Right cardiac atrium (tissue), 5 donors: ENCODE data around the gene BTK. TPM values are rescaled to one million over a fixed set of nuclear protein-coding genes. Genes with fewer than 3 reads are reported as not detected.
A peak's percentile ranks its signal among the peaks of the same experiment; 100 is the strongest.

ENCODE experiments used
- ATAC-seq, 2 donors: fragments of 200-7000 bp; cut with Tn5 transposase; one replicate each; pipeline versions ENCODE4 v1.8.0 to v1.9.1; 2020; ENCODE audit warnings: moderate library complexity in 2 of 2, mild to moderate bottlenecking in 1 of 2
- DNase-seq, 3 donors: peaks; one replicate each; pipeline ENCODE4 v3.0.0-alpha.2; 2020
- H3K27ac ChIP-seq: one replicate; pipeline ENCODE4 v1.5.1; 2013; ENCODE audit warnings: mild to moderate bottlenecking, low read length, control low read depth, moderate library complexity
- H3K27me3 ChIP-seq: one replicate; pipeline ENCODE4 v1.6.1; 2013; ENCODE audit not compliant: control insufficient read depth, insufficient read depth
- H3K4me1 ChIP-seq: one replicate; pipeline ENCODE4 v1.6.1; 2013; ENCODE audit warnings: low read length; ENCODE audit not compliant: control insufficient read depth, insufficient read depth
- H3K4me3 ChIP-seq: one replicate; pipeline ENCODE4 v1.5.1; 2013; ENCODE audit warnings: low read length, control low read depth
- H3K9me3 ChIP-seq: one replicate; pipeline ENCODE4 v1.6.1; 2013; ENCODE audit warnings: low read length; ENCODE audit not compliant: control insufficient read depth
- WGBS: extraction: QIAGEN DNeasy Blood & Tissue Kit; methylation state at CpG from one replicate; pipeline ENCODE4 v1.1.7; 2013; 5-methylcytosine and 5-hydroxymethylcytosine counted together
- intact Hi-C, 4 donors: fragments of 100-400 bp; cut with DNase I; formaldehyde crosslinking; loops; one replicate each; pipeline versions ENCODE4 v1.11.0 to v1.14.0; 2022 to 2023
- polyA plus RNA-seq: library from polyadenylated mRNA; stranded (reverse); fragments of 200-250 nt; gene quantifications from one replicate; pipeline ENCODE4 v1.2.3, GENCODE V29; 2013
- total RNA-seq, 4 donors: library from RNA; stranded (reverse); fragmentation: NEBNext Ultra II Directional; extraction: Animal tissue kit (Norgen Biotek cat#: 25700); gene quantifications; one replicate each; pipeline ENCODE4 v1.2.1, GENCODE V29; 2021
- donor health status: healthy with polysubstance abuse.
- donor health status: DM: no; HTN: yes; CAD: no.
- donor health status: DM: no; HTN: no; CAD: no.
- donor health status: DM: no; HTN: yes; CAD: no; lungs with severe emphysema.
- donor health status: DM: yes; HTN: yes; CAD: no.

The BTK gene
- total and polyA plus RNA-seq, 5 donors = 0.88 to 3.6 (median 3.0) TPM

DNA sequence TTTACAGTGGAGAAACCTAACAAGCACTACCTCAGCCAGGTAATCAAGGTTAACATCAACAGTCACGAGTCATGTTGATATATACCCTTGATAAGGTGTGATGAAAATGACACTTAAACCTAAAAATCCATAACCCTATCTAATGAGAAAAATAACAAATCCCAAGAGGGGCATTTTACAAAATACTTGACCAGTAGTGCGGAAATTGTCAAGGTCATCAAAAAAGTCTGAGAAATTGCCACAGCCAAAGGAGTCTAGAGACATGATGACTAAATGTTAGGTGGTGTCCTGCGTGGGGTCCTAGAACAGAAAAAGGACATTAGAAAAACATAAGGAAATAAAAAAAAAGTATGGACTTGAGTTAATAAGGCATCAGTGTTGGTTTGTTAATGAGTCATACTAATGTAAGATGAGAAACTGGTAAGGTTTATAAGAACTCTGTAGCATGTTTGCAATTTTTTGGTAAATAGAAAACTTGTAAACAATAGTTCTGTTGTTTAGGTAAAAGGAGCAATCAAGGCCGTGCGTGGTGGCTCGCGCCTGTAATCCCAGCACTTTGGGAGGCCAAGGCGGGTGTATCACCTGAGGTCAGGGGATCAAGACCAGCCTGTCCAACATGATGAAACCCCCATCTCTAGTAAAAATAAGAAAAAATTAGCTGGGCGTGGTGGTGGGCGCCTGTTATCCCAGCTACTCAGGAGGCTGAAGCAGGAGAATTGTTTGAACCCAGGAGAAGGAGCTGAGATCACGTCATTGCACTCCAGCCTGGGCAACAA lies 7.7 kb upstream of the BTK start:
- ATAC-seq (no peak), DNase-seq (no peak)
- no peaks in the 10 kb centered on the region for H3K9me3 ChIP-seq
- H3K4me3 ChIP-seq = no peak overlapping the region
- 88% methylated on average over 11 of the region's 11 CpGs for WGBS
- no peaks in the 10 kb centered on the region for H3K4me1 ChIP-seq
- intact Hi-C loops = no loop called here
- no peaks in the 10 kb centered on the region for H3K27me3 ChIP-seq
- H3K27ac ChIP-seq = no peak overlapping the region

DNA sequence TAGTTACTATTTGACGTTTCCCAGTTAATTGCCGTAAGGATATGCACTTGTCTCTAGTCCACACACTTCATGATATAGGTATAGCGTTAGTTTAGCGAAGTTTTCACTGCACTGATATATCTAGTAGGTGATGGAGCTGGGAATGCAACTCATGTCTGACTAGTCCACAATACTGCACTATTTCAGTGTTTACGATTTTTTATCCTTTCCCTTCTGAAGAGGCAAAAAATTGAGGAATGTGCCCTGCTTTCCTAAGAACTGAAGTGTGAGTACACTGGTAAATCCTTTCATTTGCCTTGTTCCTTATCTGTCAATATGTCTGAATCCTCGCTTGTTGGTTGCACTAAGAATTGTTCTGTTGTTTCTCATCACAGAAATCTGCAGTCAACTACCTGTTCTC lies 5.8 kb upstream of the BTK start:
- DNase-seq = no peak
- Histone ChIP-seq H3K4me1 (no peaks in the 10 kb centered on the region), H3K27ac (no peak overlapping the region), H3K9me3 (no peaks in the 10 kb centered on the region), H3K4me3 (no peak overlapping the region), H3K27me3 (no peaks in the 10 kb centered on the region)
- intact Hi-C loops = no loop called here
- ATAC-seq = no peak
- WGBS = 44% methylated on average over 6 of the region's 6 CpGs

DNA sequence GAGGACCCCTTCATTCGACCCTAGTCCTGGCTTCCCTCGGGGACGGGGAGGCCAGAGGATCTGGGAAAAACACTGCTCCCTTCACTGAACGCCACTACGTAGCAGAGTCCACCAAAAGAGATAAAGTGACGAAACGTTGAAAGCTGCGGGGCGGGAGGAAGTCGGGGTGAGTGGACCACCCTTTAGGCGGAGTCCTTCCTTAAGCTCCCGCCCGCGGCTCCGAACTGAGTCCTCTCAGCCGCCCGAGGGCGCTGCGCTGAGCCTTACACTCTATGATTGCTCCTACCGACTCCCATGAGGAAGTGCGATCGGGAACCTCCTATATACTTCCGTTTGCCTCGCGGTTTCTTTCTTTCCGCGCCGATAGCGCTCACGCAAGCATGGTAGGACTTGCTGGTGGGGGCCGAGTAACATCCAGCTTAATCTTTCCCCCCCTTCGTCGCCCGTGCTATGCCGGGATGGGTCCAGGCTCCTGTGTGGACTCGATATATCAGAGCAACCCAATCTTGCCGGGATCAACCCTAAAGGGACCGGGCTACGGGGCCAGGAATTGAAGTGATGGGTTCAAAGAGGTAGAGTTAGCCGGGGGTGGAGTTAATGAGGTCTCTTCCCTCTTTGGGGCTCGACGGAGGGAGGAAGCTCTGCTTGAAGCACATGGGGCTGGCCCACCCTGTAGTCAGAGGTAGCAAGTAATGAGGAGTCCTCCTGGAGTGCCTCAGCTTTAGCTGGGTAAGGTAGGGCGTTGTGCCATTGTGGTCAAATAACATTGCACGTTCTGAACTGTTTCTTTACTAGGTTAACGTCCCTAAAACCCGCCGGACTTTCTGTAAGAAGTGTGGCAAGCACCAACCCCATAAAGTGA lies 4.9 kb upstream of the BTK start, which contains the start of gene RPL36A:
RPL36A (plus strand) TSS at position 348 of the 862 bp plus-strand sequence; CDS start at position 381, 33 bp downstream.
- Histone ChIP-seq H3K4me1 (no peaks in the 10 kb centered on the region), H3K9me3 (no peaks in the 10 kb centered on the region), H3K27me3 (no peaks in the 10 kb centered on the region), H3K27ac (peak within 1 kb of the TSS; percentile 86), H3K4me3 (peak within 1 kb of the TSS; percentile 84)
- under 1% methylated on average over 47 of the region's 47 CpGs for WGBS
- intact Hi-C loops = no loop called here
- peak; percentile 99 for ATAC-seq
- DNase-seq = peak; percentile 87 to 94 (median 93)

DNA sequence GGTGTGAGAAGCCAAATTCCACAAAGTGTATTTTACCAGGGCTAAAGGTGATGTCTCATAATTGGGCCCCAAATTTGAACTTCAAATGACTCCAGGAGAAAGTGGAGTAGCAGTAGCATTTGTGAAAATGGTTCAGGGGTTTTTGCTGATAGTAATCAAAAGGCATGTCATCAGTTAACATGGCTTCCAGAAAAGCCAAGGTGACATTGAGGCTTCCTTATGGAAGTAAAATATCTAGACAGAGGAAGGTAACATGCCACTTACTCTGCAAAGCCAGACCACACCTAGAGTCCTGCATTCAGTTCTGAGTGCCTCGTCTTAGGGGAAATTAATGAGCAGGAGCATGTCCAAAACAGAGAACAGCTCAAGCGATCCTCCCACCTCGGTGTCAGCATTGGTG lies 2.6 kb upstream of the BTK start:
- no peaks in the 10 kb centered on the region for H3K4me1 ChIP-seq
- intact Hi-C loops = no loop called here
- H3K27me3 ChIP-seq = no peaks in the 10 kb centered on the region
- no peak for ATAC-seq
- no peaks in the 10 kb centered on the region for H3K9me3 ChIP-seq
- no peak overlapping the region for H3K27ac ChIP-seq
- WGBS = 90% methylated on average over 3 of the region's 3 CpGs
- H3K4me3 ChIP-seq = no peak overlapping the region
- no peak for DNase-seq

DNA sequence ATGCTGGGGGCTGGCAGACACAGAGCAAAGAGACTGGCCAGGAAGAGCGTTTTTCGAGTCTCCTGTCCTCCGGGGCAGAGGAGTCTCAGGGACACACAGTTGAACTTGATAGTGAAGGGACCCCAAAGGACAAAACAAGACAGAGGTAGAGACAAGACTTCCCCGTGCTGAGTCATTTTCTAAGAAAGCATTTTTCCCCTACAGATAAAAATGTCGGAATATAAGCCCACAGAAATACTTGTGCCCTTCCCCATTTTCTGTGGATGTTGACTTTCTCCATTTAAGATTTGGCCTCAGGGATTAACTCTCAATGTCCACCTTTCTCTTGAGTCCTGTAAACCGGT lies 523 bp upstream of the BTK start:
- Histone ChIP-seq H3K9me3 (no peaks in the 10 kb centered on the region), H3K4me3 (no peak overlapping the region), H3K27ac (no peak overlapping the region), H3K4me1 (no peaks in the 10 kb centered on the region), H3K27me3 (no peaks in the 10 kb centered on the region)
- ATAC-seq (no peak), DNase-seq (no peak)
- intact Hi-C loops = no loop called here
- WGBS = 61% methylated on average over 6 of the region's 6 CpGs

DNA sequence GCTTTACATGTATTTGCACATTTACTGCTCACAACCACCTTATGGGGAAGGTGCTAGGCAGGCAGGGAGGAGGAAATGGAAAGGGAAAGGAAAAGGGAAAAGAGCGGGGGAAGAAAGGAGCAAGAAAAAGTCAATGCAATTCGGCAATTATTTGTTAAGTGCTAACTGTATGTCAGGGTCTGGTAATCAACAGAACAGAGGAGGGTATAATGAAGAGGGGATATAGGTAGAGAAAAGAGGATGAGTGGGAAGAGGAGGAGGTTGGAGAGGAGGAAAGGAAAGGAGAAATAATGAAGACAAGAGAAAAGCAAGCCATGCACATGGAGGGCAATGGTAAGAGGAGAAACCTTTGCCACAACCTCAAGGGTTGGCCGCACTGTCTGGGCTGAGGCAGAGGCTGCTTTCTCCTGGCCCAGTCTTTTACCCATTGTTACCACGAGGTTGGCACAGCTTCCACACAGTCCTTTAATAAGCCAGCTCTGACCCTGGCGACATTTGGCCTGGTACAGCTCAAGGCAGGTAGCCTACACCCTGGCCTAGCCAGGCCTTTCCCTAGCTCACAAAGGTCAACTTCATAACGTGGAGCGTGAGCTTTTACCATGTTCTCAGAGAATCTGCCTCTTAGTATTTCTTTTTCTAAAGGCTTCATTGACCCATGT lies 836 bp downstream of the BTK start:
- intact Hi-C loops = no loop called here
- DNase-seq = no peak
- no peak overlapping the region for H3K4me3 ChIP-seq
- WGBS = 72% methylated on average over 7 of the region's 7 CpGs
- no peak for ATAC-seq
- H3K4me1 ChIP-seq = no peaks in the 10 kb centered on the region
- H3K9me3 ChIP-seq = no peaks in the 10 kb centered on the region
- no peaks in the 10 kb centered on the region for H3K27me3 ChIP-seq
- no peak overlapping the region for H3K27ac ChIP-seq

DNA sequence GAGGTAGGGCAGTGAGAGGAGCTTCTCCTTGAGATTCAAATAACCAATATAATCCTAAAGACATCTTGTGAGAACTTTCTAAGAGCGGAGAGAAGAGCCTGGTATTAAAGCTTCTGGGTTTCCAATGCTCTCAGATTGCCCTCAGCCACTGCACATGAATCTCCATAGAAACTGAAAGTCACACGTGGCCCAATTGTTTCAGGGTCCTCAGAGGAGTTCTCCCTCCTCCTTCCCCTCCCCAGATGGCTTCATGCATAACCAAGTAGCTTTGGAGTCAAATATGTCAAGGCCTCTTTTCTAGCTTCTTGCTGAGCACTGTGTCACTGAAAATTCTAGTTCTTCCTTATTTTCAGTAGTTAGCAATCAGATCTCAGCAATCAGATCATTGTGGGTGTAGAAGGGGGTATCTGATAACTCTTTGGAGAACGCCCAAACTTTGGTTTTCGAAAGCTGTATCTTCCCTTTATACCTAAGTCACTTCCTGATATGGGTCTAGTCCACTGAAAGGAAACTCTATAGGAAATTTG lies 2.2 kb downstream of the BTK start:
- intact Hi-C loops = no loop called here
- 67% methylated on average over 4 of the region's 4 CpGs for WGBS
- DNase-seq = no peak

DNA sequence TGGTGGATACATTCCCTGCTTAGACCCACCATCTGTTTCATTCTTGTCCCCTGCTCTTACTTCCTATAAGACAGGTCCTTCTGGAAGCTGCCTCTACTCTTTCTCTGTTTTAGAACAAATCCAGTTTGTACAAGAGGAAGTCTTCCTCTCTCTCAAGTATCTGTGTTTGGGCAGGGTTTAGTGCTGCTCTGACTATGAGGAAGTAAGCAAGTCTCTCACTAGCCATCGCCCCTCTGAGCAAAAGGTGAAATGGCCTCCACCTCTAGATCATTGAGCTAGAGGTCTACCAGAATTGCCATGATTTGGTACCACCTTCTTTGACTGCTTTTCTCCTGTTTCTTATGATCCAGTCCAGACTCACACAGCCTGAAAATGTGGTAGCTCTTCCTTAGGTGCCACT lies 8.4 kb downstream of the BTK start:
- ATAC-seq (no peak), DNase-seq (no peak)
- no peaks in the 10 kb centered on the region for H3K4me1 ChIP-seq
- no peaks in the 10 kb centered on the region for H3K9me3 ChIP-seq
- H3K27ac ChIP-seq = no peak overlapping the region
- intact Hi-C loops = no loop called here
- H3K4me3 ChIP-seq = no peak overlapping the region
- no peaks in the 10 kb centered on the region for H3K27me3 ChIP-seq
- WGBS = 82% methylated on average over 1 of the region's 1 CpG

More for the DNA sequence above, 2.2 kb downstream of the BTK start:
- H3K4me3 ChIP-seq = no peak overlapping the region
- H3K27ac ChIP-seq = no peak overlapping the region
- H3K9me3 ChIP-seq = no peaks in the 10 kb centered on the region
- ATAC-seq = no peak
- H3K27me3 ChIP-seq = no peaks in the 10 kb centered on the region
- no peaks in the 10 kb centered on the region for H3K4me1 ChIP-seq

DNA sequence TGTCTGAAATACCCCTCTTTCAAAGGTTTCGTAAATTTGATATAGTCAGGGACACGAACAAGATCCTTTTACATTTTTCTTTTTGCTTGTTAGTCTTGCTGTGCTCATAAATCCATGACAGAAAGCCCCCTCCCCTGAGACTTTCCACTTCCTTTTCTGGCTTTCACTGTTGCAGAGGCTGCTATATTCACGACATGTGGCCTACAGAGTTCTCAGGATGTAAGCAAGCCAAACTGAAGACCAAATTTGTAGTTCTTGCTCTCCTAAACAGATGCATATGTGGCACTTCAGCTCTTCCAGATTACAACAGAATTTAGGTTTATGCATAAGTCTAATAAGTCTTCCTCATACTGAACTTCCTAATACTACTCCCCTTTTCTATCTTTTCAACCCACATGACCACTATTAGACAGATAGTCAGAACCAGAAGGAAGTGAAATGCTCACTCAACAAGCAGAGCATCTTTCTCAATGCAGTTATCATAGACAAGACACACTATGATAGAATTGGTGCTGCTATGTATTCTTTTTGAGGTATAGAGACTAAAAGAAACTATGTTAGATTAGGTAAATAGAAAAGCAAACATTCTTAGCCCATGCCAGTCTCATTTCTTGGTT lies 15.0 kb downstream of the BTK start:
- WGBS = 61% methylated on average over 3 of the region's 3 CpGs

DNA sequence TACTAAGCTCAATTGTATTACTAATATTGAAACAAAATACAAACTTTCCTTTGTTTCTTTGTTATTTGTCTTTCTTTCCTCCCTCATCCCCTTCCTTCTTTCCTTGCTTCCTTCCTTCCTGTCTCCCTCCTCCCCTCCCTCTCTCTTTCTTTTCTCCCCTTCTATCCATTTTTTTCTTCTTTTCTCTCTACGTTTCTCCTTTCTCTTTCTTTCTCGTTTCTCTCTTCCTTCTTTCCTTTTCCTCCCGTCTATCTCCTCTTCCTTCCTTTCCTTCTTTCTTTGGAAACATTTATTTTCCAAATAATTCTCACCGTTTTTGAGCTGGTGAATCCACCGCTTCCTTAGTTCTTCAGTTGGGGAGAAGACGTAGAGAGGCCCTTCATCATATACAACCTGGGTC lies 16.3 kb downstream of the BTK start:
- ATAC-seq (no peak), DNase-seq (no peak)
- Histone ChIP-seq H3K27ac (no peak overlapping the region), H3K4me3 (no peak overlapping the region), H3K4me1 (no peaks in the 10 kb centered on the region), H3K9me3 (no peaks in the 10 kb centered on the region), H3K27me3 (no peaks in the 10 kb centered on the region)
- 66% methylated on average over 6 of the region's 6 CpGs for WGBS
- intact Hi-C loops = no loop called here

More for the DNA sequence above, 15.0 kb downstream of the BTK start:
- ATAC-seq (no peak), DNase-seq (no peak)
- no peak overlapping the region for H3K27ac ChIP-seq
- no peaks in the 10 kb centered on the region for H3K27me3 ChIP-seq
- intact Hi-C loops = no loop called here
- no peak overlapping the region for H3K4me3 ChIP-seq
- H3K4me1 ChIP-seq = no peaks in the 10 kb centered on the region
- no peaks in the 10 kb centered on the region for H3K9me3 ChIP-seq
